ENCODE measurements around the gene PROKR1.

The PROKR1 gene

GRCh38 chr2:68700560-68700959 is 57.2 kb downstream of the PROKR1 start:
- no peak for FAIRE-seq

DNA sequence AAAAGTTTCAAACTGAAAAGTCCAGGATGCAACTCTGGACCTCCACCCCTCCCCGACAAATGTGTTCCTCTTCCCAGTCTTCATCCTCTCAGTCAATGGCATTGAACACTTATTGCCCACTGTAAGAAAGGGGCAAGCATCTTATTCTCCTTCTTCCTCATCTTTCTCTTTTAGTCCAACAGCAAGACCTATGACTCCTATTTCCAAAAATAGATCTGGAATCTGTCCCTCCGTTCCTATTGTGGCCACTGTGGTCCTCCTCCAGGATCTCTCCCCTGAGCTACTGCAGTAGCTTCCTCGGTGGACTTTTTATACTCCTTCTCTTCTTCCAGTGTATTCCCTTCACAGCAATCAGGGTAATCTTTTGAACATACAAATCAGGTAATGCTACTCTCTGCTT is 63.3 kb downstream of the PROKR1 start:
- FAIRE-seq, result no peak
